ENCODE measurements around the gene FAM107B. TPM values are rescaled to one million over a fixed set of nuclear protein-coding genes. Genes with fewer than 3 reads are reported as not detected.

Gene FAM107B
- total RNA-seq, 1 experiment from 2014 or later: 41.3 TPM

DNA sequence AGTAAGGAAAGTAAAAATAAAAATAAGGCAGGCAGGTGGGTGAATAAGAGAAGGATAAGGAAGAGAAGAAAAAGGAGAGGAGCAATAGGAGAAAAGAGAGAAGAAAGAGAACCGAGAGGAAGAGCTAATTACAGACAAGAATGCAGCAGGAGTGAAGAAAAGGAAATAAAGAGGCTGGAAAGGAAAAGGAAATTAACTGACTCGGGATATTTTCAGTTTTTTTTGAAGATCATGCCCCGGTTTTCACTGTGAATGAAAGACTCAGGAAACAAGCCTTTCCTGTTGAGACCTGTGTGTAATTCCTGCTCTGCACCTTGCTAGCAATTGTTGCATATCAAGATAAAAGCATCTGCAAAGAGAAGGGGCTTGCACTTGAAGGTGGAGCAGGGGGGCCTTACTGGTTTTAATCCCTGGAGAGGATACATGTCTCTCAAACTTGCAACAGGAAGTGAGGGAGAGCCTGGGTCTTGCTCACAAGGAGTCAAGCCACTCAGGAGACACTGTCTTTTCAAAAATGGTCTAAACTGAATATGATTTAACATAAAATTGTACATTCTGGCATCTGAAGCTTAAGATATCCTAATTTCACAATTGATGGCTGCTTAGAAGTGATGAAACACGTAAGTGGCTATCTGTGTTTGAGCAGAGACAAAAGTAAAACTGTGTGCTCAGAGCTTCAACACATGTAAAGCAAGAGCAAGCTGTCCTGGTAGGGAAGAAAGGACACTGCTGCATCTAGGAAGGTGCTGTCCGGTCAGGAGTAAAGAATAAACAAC, 157.6 kb downstream of the FAM107B start:
- Mint-ChIP-seq H3K4me1 (ENCODE audit: insufficient read depth, unreplicated experiment) (peaks cover 12% of the 10 kb centered on the region), H3K27me3 (ENCODE audit: insufficient read depth, unreplicated experiment) (no peaks in the 10 kb centered on the region), H3K36me3 (ENCODE audit: insufficient read depth, unreplicated experiment) (no peaks in the 10 kb centered on the region), H3K4me3 (ENCODE audit: unreplicated experiment) (no peak overlapping the region), H3K27ac (ENCODE audit: low read depth, unreplicated experiment) (peak overlapping the region; percentile 38), H3K9me3 (ENCODE audit: unreplicated experiment) (no peaks in the 10 kb centered on the region)
- intact Hi-C loops (cut with micrococcal nuclease): loop anchor here (5.0 kb wide), 1 partner anchor 80 kb away; no protein-coding TSS in a partner anchor
- ChIA-PET CTCF (interaction anchor here (0.6 to 1.5 kb wide), 6 partner anchors 57 to 811 kb away, joined by 3 to 7 read pairs (median 3); no protein-coding TSS in a partner anchor), POLR2A (no interaction called here)
- DNase-seq (ENCODE audit: unreplicated experiment): no peak
- no TSS peak for BruUV-seq (replicated peaks)
- TF ChIP-seq, protein P1, sequence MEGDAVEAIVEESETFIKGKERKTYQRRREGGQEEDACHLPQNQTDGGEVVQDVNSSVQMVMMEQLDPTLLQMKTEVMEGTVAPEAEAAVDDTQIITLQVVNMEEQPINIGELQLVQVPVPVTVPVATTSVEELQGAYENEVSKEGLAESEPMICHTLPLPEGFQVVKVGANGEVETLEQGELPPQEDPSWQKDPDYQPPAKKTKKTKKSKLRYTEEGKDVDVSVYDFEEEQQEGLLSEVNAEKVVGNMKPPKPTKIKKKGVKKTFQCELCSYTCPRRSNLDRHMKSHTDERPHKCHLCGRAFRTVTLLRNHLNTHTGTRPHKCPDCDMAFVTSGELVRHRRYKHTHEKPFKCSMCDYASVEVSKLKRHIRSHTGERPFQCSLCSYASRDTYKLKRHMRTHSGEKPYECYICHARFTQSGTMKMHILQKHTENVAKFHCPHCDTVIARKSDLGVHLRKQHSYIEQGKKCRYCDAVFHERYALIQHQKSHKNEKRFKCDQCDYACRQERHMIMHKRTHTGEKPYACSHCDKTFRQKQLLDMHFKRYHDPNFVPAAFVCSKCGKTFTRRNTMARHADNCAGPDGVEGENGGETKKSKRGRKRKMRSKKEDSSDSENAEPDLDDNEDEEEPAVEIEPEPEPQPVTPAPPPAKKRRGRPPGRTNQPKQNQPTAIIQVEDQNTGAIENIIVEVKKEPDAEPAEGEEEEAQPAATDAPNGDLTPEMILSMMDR (IDR thresholded peaks at IDR 0.05; ENCODE audit: unreplicated experiment): no peak

DNA sequence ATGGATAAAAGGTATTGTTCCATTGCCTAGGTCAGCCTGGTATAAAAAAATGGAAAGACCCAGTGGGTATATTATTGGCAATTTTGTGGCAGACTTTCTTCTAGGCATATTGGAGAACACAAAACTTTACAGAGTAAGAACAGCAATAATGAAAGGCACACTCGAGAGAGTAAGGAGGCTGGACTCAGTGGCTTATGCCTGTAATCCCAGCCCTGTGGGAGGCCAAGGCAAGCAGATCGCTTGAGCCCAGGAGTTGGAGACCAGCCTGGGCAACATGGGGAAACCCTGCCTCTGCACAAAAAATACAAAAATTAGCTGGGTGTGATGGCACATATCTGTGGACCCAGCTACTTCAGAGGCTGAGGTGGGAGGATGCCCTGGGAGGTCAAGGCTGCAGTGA, 158.2 kb downstream of the FAM107B start:
- no peaks in the 10 kb centered on the region for H3K36me3 Mint-ChIP-seq (ENCODE audit: insufficient read depth, unreplicated experiment)
- H3K27ac Mint-ChIP-seq (ENCODE audit: low read depth, unreplicated experiment): peak overlapping the region; percentile 38
- POLR2A ChIA-PET: no interaction called here
- no TSS peak for BruUV-seq (replicated peaks)
- intact Hi-C loops (cut with micrococcal nuclease): loop anchor here (5.0 kb wide), 1 partner anchor 79 kb away; no protein-coding TSS in a partner anchor
- H3K9me3 Mint-ChIP-seq (ENCODE audit: unreplicated experiment): no peaks in the 10 kb centered on the region
- no peak for DNase-seq (ENCODE audit: unreplicated experiment)
- TF ChIP-seq, protein P1 (IDR thresholded peaks at IDR 0.05; ENCODE audit: unreplicated experiment): no peak
- H3K4me3 Mint-ChIP-seq (ENCODE audit: unreplicated experiment): no peak overlapping the region
- peaks cover 12% of the 10 kb centered on the region for H3K4me1 Mint-ChIP-seq (ENCODE audit: insufficient read depth, unreplicated experiment)
- CTCF ChIA-PET: interaction anchor here (0.7 to 1.5 kb wide), 2 partner anchors 56 to 78 kb away, joined by 3 to 4 read pairs; no protein-coding TSS in a partner anchor
- H3K27me3 Mint-ChIP-seq (ENCODE audit: insufficient read depth, unreplicated experiment): no peaks in the 10 kb centered on the region

DNA sequence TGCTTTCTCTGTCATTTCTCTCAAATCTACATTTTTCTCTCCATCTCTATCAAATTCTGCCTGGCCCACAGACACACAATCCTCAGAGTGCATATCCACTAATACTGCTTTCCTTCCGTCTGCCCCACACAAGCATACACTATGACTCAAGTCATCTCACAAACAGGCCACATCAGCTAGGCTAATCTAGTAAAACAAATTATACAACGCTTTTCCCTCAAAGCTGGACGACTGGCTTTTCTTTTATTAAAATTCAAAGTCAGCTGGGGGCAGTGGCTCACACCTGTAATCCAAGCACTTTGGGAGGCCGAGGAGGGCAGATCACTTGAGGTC, 161.1 kb downstream of the FAM107B start:
- Mint-ChIP-seq H3K9me3 (ENCODE audit: unreplicated experiment) (no peaks in the 10 kb centered on the region), H3K4me3 (ENCODE audit: unreplicated experiment) (no peak overlapping the region), H3K27ac (ENCODE audit: low read depth, unreplicated experiment) (no peak overlapping the region), H3K36me3 (ENCODE audit: insufficient read depth, unreplicated experiment) (no peaks in the 10 kb centered on the region), H3K4me1 (ENCODE audit: insufficient read depth, unreplicated experiment) (peaks cover 12% of the 10 kb centered on the region), H3K27me3 (ENCODE audit: insufficient read depth, unreplicated experiment) (no peaks in the 10 kb centered on the region)
- ChIA-PET POLR2A (no interaction called here), CTCF (no interaction called here)
- TF ChIP-seq, protein P1 (IDR thresholded peaks at IDR 0.05; ENCODE audit: unreplicated experiment): no peak
- DNase-seq (ENCODE audit: unreplicated experiment): no peak
- BruUV-seq (replicated peaks): no TSS peak
- intact Hi-C loops (cut with micrococcal nuclease): no loop called here

- POLR2A ChIA-PET: no interaction called here
- no peaks in the 10 kb centered on the region for H3K36me3 Mint-ChIP-seq (ENCODE audit: insufficient read depth, unreplicated experiment)
- H3K4me3 Mint-ChIP-seq (ENCODE audit: unreplicated experiment): no peak overlapping the region
- no peaks in the 10 kb centered on the region for H3K9me3 Mint-ChIP-seq (ENCODE audit: unreplicated experiment)
- CTCF ChIA-PET: interaction anchor here (0.6 kb wide), 1 partner anchor 510 kb away, joined by 3 read pairs; no protein-coding TSS in a partner anchor
- TF ChIP-seq, protein P1 (IDR thresholded peaks at IDR 0.05; ENCODE audit: unreplicated experiment): no peak
- no peak overlapping the region for H3K27ac Mint-ChIP-seq (ENCODE audit: low read depth, unreplicated experiment)
- intact Hi-C loops (cut with micrococcal nuclease): no loop called here
- DNase-seq (ENCODE audit: unreplicated experiment): no peak
- BruUV-seq (replicated peaks): no TSS peak
- peaks cover 10% of the 10 kb centered on the region for H3K4me1 Mint-ChIP-seq (ENCODE audit: insufficient read depth, unreplicated experiment)
- H3K27me3 Mint-ChIP-seq (ENCODE audit: insufficient read depth, unreplicated experiment): no peaks in the 10 kb centered on the region
Observed at GRCh38 chr10:14612873-14613587, 161.7 kb downstream of the FAM107B start.
